ENCODE results near the gene MERTK. TPM values are rescaled to one million over a fixed set of nuclear protein-coding genes. Genes with fewer than 3 reads are reported as not detected.

Gene MERTK
- total and polyA plus RNA-seq, 2 of the 13 experiments (the other 11 are each of a cell fraction or from before 2014, with no cell fraction given), result 37.3 to 44.7 TPM

- no peak overlapping the region for H2AFZ ChIP-seq (ENCODE audit: low read length)
- no peaks in the 10 kb centered on the region for H3K27me3 ChIP-seq (ENCODE audit: control insufficient read depth in 1 of 2, insufficient read depth in 2 of 2, low read length in 2 of 2)
- H3K79me2 ChIP-seq (ENCODE audit: insufficient read depth, low read length), result peaks cover 2% of the 10 kb centered on the region
- peak overlapping the region; percentile 67 for H3K27ac ChIP-seq (ENCODE audit: extremely low read length, insufficient read depth, low read length)
- DNase-seq (ENCODE audit: low spot score), result no peak
- no peak for FAIRE-seq
- intact Hi-C loops (cut with micrococcal nuclease; ENCODE audit: unreplicated experiment), result no loop called here
- no peaks in the 10 kb centered on the region for H3K9me3 ChIP-seq (ENCODE audit: low read length)
- H3K9ac ChIP-seq (ENCODE audit: insufficient read depth, low read depth, low read length), result no peak overlapping the region
- in situ Hi-C loops (cut with HindIII; ENCODE audit: extremely low pct_ligation_motif_present, low pct_unique_long_range_greater_than_20kb), result no loop called here
- no peak overlapping the region for H3K4me3 ChIP-seq (replicated peaks in 1 of 3; ENCODE audit: insufficient read depth in 1 of 3, low read depth in 2 of 3, low read length in 3 of 3)
- CTCF ChIA-PET (ENCODE audit: low intra/inter-chr PET ratio, low total read pairs), result no interaction called here
- 95% methylated on average over 11 of the region's 11 CpGs for WGBS (ENCODE audit: low lambda C conversion rate)
- no peak for TF ChIP-seq ZNF737 (CRISPR knock-in tag; IDR thresholded peaks at IDR 0.05; ENCODE audit: borderline replicate concordance)
- TF ChIP-seq THAP9 (CRISPR knock-in tag; IDR thresholded peaks at IDR 0.05; ENCODE audit: borderline replicate concordance), result 0 out of 2 replicates have a peak, but pooled peaks have one; percentile 28
- TF ChIP-seq ZNF768 (CRISPR knock-in tag; IDR thresholded peaks at IDR 0.05), result no peak
- peak; percentile 22 for TF ChIP-seq AGO2 (optimal IDR thresholded peaks at IDR 0.05; ENCODE audit: low read depth, low read length)
- no peak for TF ChIP-seq ZNF24 (IDR thresholded peaks at IDR 0.05)
- TF ChIP-seq NR2F6 (IDR thresholded peaks at IDR 0.05), result peak; percentile 4; the same call in 1 of the 2 replicates
- no peak for TF ChIP-seq NR2F6 (CRISPR knock-in tag; IDR thresholded peaks at IDR 0.05)
- TF ChIP-seq CEBPG (CRISPR knock-in tag; IDR thresholded peaks at IDR 0.05), result no peak
- TF ChIP-seq ELK4 (CRISPR knock-in tag; IDR thresholded peaks at IDR 0.05; ENCODE audit: borderline replicate concordance), result no peak
- peak; percentile 17; the same call in 1 of the 2 replicates for TF ChIP-seq ZFP91 (CRISPR knock-in tag; IDR thresholded peaks at IDR 0.05; ENCODE audit: borderline replicate concordance)
- H3K36me3 ChIP-seq (replicated peaks in 1 of 2; ENCODE audit: control insufficient read depth in 1 of 2, insufficient read depth in 2 of 2, low read length in 2 of 2), result peaks cover 16 to 44% of the 10 kb centered on the region in 2 experiments
- peaks cover 68% of the 10 kb centered on the region for H3K4me1 ChIP-seq (ENCODE audit: insufficient read depth, low read length)
- no TSS peak for BruUV-seq (replicated peaks)
- no peak overlapping the region for H3K4me2 ChIP-seq (ENCODE audit: low read depth, low read length)
- POLR2A ChIA-PET, result interaction anchor here (1.2 to 2.7 kb wide), 4 partner anchors 18 to 108 kb away, joined by 3 to 18 read pairs (median 11); partner anchors contain the start of genes MERTK and TMEM87B
- no peak for ATAC-seq
- no peaks in the 10 kb centered on the region for H4K20me1 ChIP-seq (ENCODE audit: insufficient read depth, low read length)
These were observed 48.8 kb downstream of the MERTK start for GRCh38 chr2:111947219-111947618.
